ENCODE data around the gene LRRC74B. TPM values are rescaled to one million over a fixed set of nuclear protein-coding genes. Genes with fewer than 3 reads are reported as not detected.
"Not testable (repeated sequence)": the region's sequence is repeated elsewhere in the genome, so short reads cannot be mapped to it uniquely, and the experiment has no call there.

The LRRC74B gene
- total RNA-seq, 1 donor from 2014 or later = not detected

DNA sequence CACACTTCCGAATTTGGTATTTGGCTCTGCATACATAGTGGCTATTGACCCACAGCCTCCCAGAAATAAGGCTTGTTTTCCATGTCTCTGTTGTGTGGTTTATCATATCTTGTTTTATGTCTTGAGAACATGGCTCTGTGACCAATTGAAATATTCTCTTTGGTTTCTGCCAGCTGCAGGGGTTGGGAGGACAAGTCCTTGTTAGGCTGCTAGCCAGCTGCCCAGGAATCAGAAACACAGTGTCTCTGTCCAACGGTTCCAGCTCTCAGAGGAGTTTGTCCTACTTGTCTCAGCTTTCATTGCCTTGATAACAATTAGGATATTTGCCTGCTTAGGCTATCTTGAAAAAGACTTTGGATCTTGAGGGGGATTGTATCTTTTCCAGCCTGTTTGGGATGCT is 7.3 kb upstream of the LRRC74B start:
- Mint-ChIP-seq H3K36me3 (ENCODE audit: low read depth) (no peaks in the 10 kb centered on the region), H3K4me1 (ENCODE audit: low read depth) (peaks cover 41% of the 10 kb centered on the region), H3K9me3 (ENCODE audit: low read depth) (no peaks in the 10 kb centered on the region), H3K4me3 (ENCODE audit: unreplicated experiment) (no peak overlapping the region), H3K27me3 (ENCODE audit: low read depth) (no peaks in the 10 kb centered on the region), H3K27ac (ENCODE audit: unreplicated experiment) (peak overlapping the region; percentile 95)
- TF ChIP-seq, protein P1, sequence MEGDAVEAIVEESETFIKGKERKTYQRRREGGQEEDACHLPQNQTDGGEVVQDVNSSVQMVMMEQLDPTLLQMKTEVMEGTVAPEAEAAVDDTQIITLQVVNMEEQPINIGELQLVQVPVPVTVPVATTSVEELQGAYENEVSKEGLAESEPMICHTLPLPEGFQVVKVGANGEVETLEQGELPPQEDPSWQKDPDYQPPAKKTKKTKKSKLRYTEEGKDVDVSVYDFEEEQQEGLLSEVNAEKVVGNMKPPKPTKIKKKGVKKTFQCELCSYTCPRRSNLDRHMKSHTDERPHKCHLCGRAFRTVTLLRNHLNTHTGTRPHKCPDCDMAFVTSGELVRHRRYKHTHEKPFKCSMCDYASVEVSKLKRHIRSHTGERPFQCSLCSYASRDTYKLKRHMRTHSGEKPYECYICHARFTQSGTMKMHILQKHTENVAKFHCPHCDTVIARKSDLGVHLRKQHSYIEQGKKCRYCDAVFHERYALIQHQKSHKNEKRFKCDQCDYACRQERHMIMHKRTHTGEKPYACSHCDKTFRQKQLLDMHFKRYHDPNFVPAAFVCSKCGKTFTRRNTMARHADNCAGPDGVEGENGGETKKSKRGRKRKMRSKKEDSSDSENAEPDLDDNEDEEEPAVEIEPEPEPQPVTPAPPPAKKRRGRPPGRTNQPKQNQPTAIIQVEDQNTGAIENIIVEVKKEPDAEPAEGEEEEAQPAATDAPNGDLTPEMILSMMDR (IDR thresholded peaks at IDR 0.05) = no peak
- DNase-seq (ENCODE audit: low spot score) = no peak

DNA sequence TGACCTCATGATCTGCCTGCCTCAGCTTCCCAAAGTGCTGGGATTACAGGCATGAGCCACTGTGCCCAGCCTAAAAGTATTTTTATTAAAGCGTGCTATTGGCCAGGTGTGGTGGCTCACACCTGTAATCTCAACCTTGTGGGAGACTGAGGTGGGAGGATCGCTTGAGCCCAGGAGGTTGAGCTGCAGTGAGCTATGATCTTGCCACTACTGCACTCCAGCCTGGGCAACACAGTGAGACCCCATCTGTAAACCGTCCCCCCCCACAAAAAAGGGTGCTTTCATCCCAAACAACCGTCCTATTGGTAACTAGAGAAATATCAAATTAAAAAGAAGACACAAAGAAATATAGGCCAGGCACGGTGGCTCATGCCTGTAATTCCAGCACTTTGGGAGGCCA is 6.6 kb upstream of the LRRC74B start:
- not testable (repeated sequence) for H3K4me3 Mint-ChIP-seq (ENCODE audit: unreplicated experiment); H3K36me3 Mint-ChIP-seq (ENCODE audit: low read depth); DNase-seq (ENCODE audit: low spot score); H3K27me3 Mint-ChIP-seq (ENCODE audit: low read depth); H3K27ac Mint-ChIP-seq (ENCODE audit: unreplicated experiment); H3K9me3 Mint-ChIP-seq (ENCODE audit: low read depth)
- peaks cover 47% of the 10 kb centered on the region for H3K4me1 Mint-ChIP-seq (ENCODE audit: low read depth)

DNA sequence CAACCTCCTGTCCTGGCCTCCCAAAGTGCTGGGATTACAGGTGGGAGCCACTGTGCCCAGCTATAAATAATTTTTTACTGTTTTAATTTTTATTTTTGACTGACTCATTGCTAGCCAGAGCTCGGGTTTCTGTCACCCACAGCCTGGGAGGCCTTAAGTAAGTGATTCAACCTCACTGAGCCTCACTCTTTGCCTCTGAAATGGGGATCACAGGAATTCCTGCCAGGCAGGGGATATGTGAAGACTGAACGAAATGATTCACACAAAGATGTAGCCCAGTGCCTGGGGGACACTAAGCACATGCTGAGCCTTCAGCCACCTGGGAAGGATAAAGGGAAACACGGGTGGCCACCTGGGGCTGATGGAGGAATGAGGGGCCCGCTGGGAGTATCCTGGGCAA is 3.8 kb upstream of the LRRC74B start:
- peak overlapping the region; percentile 91 for H3K27ac Mint-ChIP-seq (ENCODE audit: unreplicated experiment)
- no peak for DNase-seq (ENCODE audit: low spot score)
- TF ChIP-seq, protein P1 (IDR thresholded peaks at IDR 0.05) = no peak
- peaks cover 65% of the 10 kb centered on the region for H3K4me1 Mint-ChIP-seq (ENCODE audit: low read depth)
- no peaks in the 10 kb centered on the region for H3K36me3 Mint-ChIP-seq (ENCODE audit: low read depth)
- no peaks in the 10 kb centered on the region for H3K27me3 Mint-ChIP-seq (ENCODE audit: low read depth)
- H3K9me3 Mint-ChIP-seq (ENCODE audit: low read depth) = no peaks in the 10 kb centered on the region
- H3K4me3 Mint-ChIP-seq (ENCODE audit: unreplicated experiment) = no peak overlapping the region

DNA sequence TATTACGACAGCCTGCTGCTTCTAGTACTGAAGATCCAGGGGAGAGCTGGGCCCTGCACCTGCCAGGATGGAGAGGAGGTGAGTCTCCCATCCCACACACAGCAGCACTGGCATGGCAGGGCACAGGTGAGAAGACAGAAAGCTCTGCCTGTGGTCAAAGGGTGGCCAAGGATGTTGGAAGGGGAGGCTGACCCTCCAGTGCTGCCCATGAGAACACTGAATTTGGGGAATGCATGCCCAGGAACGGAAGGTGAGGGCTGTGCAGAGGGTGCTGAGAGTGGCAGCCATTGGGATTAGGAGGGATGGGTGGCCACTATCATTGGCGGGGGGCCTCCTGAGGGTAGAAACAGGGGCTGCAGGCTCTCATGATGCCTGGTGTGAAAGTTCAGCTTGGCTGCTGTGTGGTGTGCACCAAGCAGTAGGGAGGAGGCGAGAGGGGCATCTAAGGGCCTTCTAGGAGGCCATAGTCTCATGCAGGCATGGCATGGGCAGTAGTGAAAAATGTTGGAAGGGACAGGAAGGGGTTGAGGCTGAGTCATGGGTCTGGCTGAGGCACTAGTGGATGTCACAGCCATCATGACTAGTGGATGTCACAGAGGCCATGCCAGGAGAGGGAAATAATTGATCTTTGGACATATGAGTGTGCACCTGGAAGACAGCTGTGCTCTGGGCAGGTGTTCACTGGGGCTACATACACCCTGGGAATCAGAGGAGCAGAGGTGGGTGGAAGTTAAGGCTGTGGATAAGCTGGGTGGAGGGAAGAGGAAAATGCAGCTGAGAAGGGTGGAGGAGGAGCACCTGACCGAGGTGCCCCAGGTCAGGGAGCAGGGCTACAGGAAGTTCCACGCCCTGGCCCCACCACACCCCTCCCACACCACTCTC is 2.5 kb upstream of the LRRC74B start:
- peak overlapping the region; percentile 67 for H3K27ac Mint-ChIP-seq (ENCODE audit: unreplicated experiment)
- H3K9me3 Mint-ChIP-seq (ENCODE audit: low read depth) = no peaks in the 10 kb centered on the region
- H3K36me3 Mint-ChIP-seq (ENCODE audit: low read depth) = no peaks in the 10 kb centered on the region
- peaks cover 53% of the 10 kb centered on the region for H3K4me1 Mint-ChIP-seq (ENCODE audit: low read depth)
- DNase-seq (ENCODE audit: low spot score) = no peak
- no peaks in the 10 kb centered on the region for H3K27me3 Mint-ChIP-seq (ENCODE audit: low read depth)
- H3K4me3 Mint-ChIP-seq (ENCODE audit: unreplicated experiment) = no peak overlapping the region
- TF ChIP-seq, protein P1 (IDR thresholded peaks at IDR 0.05) = no peak

DNA sequence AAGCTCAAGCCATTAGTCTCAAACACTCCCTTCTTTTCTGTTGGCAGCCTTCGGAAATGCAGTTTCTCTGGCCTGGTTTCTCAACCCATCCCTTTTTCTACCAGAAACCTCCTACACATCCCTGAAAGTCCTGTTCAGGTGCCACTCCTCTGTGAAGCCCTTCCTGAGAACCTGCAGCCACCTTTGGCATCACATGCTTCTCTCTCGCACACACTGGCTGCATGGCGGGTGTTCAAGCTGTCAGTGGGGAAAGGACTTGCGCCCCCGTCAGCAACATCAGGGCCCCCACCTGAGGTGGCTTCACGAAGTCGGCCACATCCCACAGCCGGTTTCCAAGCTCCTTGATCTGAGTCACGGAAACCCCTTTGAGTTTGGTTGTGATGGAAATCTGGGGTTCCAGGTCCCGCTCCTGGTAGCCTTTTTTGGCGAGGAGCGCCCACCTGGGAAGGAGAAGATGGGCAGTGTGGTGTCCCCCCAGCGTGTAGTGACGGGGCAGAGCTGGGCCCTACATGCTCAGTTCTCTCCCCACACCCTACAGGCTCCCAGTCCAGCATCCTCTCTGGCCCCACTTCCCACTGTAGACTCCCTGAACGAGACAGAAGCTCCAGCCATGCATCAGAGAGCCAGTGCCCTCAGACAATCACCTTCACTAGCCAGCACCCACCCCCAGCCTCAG is 1.7 kb upstream of the LRRC74B start:
- Mint-ChIP-seq H3K27me3 (ENCODE audit: low read depth) (no peaks in the 10 kb centered on the region), H3K4me3 (ENCODE audit: unreplicated experiment) (peak overlapping the region; percentile 86), H3K9me3 (ENCODE audit: low read depth) (no peaks in the 10 kb centered on the region), H3K27ac (ENCODE audit: unreplicated experiment) (no peak overlapping the region), H3K4me1 (ENCODE audit: low read depth) (peaks cover 47% of the 10 kb centered on the region), H3K36me3 (ENCODE audit: low read depth) (no peaks in the 10 kb centered on the region)
- DNase-seq (ENCODE audit: low spot score) = no peak
- TF ChIP-seq, protein P1 (IDR thresholded peaks at IDR 0.05) = no peak

Data from chondrocyte (in vitro differentiated cells).